Activated CD4-positive, alpha-beta memory T cell treated with anti-CD3 and anti-CD28 coated beads for 36 hours (primary cell): ENCODE measurements around the gene ARHGAP26. TPM values are rescaled to one million over a fixed set of nuclear protein-coding genes. Genes with fewer than 3 reads are reported as not detected.
"Not testable (repeated sequence)": the region's sequence is repeated elsewhere in the genome, so short reads cannot be mapped to it uniquely, and the experiment has no call there.

Experiments
- CTCF ChIA-PET: fragments of 350-600 bp; sonication (Branson Sonifier 250); formaldehyde crosslinking; loops from one replicate; lab custom pipeline; 2021; ENCODE audit warnings: antibody characterized with exemption, inconsistent platforms; lab: Charles Lee
- POLR2A ChIA-PET: fragments of 350-600 bp; sonication (Branson Sonifier 250); formaldehyde crosslinking; loops from one replicate; lab custom pipeline; 2021; ENCODE audit warnings: antibody characterized with exemption; lab: Charles Lee
- DNase-seq: peaks from one replicate; pipeline ENCODE4 v3.0.0-alpha.2; 2020
- H3K27ac Mint-ChIP-seq: one replicate; pipeline ENCODE4 v1.8.0; 2021; ENCODE audit warnings: mixed read lengths
- H3K27me3 Mint-ChIP-seq: one replicate; pipeline ENCODE4 v1.8.0; 2021; ENCODE audit warnings: mixed read lengths
- H3K36me3 Mint-ChIP-seq: one replicate; pipeline ENCODE4 v1.8.0; 2021; ENCODE audit warnings: mixed read lengths
- H3K4me1 Mint-ChIP-seq: one replicate; pipeline ENCODE4 v1.8.0; 2021; ENCODE audit warnings: low read depth, mixed read lengths
- H3K4me3 Mint-ChIP-seq: one replicate; pipeline ENCODE4 v1.8.0; 2021; ENCODE audit warnings: mild to moderate bottlenecking, mixed read lengths
- H3K9me3 Mint-ChIP-seq: one replicate; pipeline ENCODE4 v1.8.0; 2021; ENCODE audit warnings: mixed read lengths
- intact Hi-C: fragments of 100-400 bp; cut with micrococcal nuclease; formaldehyde crosslinking; loops from one replicate; pipeline ENCODE4 v1.15.1; 2023
- total RNA-seq, 2 experiments: library from RNA; stranded (reverse); gene quantifications; one replicate each; pipeline ENCODE4 v1.2.3, GENCODE V29; 2021

ARHGAP26 gene
- total RNA-seq, 2 experiments from 2014 or later = 16.4 to 16.9 TPM

- no peaks in the 10 kb centered on the region for H3K27me3 Mint-ChIP-seq
- H3K4me1 Mint-ChIP-seq = peaks cover 4% of the 10 kb centered on the region
- no peak overlapping the region for H3K27ac Mint-ChIP-seq
- DNase-seq = no peak
- H3K9me3 Mint-ChIP-seq = no peaks in the 10 kb centered on the region
- ChIA-PET CTCF (no interaction called here), POLR2A (no interaction called here)
- intact Hi-C loops = no loop called here
- H3K36me3 Mint-ChIP-seq = no peaks in the 10 kb centered on the region
- no peak overlapping the region for H3K4me3 Mint-ChIP-seq
These were observed 182.1 kb downstream of the ARHGAP26 start for GRCh38 chr5:142952229-142952628.

DNA sequence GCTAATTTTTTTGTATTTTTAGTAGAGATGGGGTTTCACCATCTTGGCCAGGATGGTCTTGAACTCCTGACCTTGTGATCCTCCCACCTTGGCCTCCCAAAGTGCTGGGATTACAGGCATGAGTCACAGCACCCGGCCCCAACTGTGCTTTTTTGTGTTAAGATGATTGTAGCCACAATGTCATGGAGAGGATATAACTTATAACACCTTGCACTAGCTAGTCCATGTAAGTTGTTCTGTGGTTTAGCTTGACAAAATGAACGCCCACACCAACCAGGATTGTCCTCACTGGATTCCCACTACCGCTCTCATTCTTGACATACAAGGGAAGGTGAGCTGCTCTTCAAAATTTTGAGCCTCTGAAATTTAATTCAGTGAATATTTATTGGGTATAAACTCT lies 182.7 kb downstream of the ARHGAP26 start:
- DNase-seq, CTCF ChIA-PET, H3K9me3 Mint-ChIP-seq, H3K36me3 Mint-ChIP-seq, POLR2A ChIA-PET, H3K4me3 Mint-ChIP-seq, H3K4me1 Mint-ChIP-seq, intact Hi-C loops, H3K27ac Mint-ChIP-seq, H3K27me3 Mint-ChIP-seq: not testable (repeated sequence)

DNA sequence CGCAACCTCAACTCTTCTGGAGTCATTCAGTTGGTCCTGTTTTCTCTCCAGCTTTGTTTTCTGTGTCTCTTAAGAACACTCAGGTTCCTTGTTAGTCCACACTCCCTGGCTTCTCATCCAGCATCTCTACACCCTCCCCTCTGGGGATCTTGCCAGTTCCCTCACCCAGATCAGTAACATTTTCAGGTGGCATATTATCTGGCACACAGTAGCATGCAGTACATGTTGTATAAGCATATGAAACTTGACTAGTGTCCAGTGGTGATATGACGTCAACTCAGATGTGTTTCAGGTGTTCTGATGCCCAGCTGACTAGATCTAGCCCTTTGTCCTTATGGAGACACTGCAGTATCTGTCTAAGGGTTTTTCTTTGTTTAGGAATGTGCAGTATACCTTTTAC lies 184.3 kb downstream of the ARHGAP26 start:
- H3K36me3 Mint-ChIP-seq = no peaks in the 10 kb centered on the region
- no peaks in the 10 kb centered on the region for H3K27me3 Mint-ChIP-seq
- no peaks in the 10 kb centered on the region for H3K9me3 Mint-ChIP-seq
- intact Hi-C loops = no loop called here
- no peak for DNase-seq
- CTCF ChIA-PET = no interaction called here
- no peak overlapping the region for H3K4me3 Mint-ChIP-seq
- POLR2A ChIA-PET = no interaction called here
- H3K27ac Mint-ChIP-seq = no peak overlapping the region
- peaks cover 10% of the 10 kb centered on the region for H3K4me1 Mint-ChIP-seq

DNA sequence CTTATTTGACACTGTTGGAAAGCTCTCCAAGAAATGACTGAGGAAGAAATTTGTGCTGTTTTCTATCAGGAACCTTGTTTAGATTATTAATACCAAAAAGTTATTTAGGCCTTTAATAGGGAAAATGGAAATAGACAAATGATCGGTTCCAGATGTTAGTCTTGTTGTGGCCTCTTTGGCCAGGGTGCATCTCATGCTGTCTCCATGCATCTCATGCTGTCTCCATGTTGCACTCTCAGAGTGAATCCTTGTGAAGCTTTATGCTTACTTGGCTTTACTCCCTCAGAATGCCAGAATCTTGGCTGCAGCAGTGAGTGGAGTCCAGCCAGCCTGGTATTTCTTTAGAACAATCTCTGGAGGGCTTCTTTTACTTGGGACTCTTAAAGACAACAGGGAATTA lies 185.5 kb downstream of the ARHGAP26 start:
- Mint-ChIP-seq H3K4me3 (no peak overlapping the region), H3K36me3 (no peaks in the 10 kb centered on the region), H3K9me3 (no peaks in the 10 kb centered on the region), H3K4me1 (peaks cover 17% of the 10 kb centered on the region), H3K27me3 (no peaks in the 10 kb centered on the region), H3K27ac (no peak overlapping the region)
- intact Hi-C loops = no loop called here
- ChIA-PET POLR2A (no interaction called here), CTCF (no interaction called here)
- DNase-seq = no peak

DNA sequence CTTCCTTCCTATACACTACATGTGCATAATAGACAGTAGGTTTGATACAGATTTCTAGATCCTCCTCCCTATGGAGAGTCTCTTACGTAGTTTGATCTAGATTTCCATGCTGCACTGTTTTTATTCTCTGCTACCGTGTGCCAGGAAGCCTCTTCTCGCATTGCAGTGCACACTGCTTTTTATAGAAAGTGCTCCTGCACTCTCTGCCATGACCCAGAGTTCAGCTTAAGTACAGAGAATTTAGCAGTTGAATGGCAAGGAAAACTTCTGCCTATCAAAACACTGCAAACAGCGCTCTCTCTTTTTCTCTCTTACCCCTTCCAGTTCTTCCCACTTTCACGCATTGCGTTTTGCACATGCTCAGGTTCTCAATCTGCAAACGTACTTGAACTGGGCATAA lies 187.4 kb downstream of the ARHGAP26 start:
- no peaks in the 10 kb centered on the region for H3K9me3 Mint-ChIP-seq
- CTCF ChIA-PET = interaction anchor here (1.0 kb wide), 1 partner anchor 32 kb away, joined by 3 read pairs; no protein-coding TSS in a partner anchor
- no peak for DNase-seq
- no peak overlapping the region for H3K27ac Mint-ChIP-seq
- peaks cover 13% of the 10 kb centered on the region for H3K4me1 Mint-ChIP-seq
- peaks cover 2% of the 10 kb centered on the region for H3K36me3 Mint-ChIP-seq
- intact Hi-C loops = no loop called here
- POLR2A ChIA-PET = no interaction called here
- H3K4me3 Mint-ChIP-seq = no peak overlapping the region
- H3K27me3 Mint-ChIP-seq = no peaks in the 10 kb centered on the region

DNA sequence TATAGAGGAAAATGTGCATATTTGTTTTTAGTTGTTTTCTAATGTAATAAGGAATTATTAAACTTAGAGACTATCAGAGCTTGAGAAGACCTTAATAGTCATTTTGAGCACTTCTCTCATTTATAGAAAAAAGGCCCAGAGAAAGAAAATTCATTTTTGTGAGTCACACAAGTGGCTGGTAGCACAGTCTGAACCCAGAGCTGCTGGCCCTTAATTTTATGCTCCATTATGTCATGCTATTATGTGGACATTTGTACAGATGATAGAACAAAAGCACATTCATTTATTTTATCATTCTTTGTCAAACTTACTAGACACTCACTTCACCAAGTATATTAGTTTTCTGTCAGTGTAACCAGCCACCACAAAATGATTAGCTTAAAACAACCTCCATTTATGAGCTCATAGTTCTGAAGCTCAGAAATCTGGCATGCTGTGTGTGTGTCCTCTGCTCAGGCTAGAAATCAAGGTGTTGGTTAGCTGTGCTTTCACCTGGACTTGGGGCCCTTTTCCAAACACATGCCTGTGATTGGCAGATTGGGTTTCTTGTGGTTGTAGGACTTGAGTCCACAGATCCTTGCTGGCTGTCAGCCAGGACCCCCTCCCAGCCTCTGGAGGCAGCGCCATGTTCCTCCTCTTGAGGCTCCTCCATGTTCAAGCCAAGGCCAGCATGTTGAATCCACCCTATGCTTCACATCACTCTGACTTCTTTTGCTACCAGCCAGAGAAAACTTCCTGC lies 188.9 kb downstream of the ARHGAP26 start:
- H3K27me3 Mint-ChIP-seq = no peaks in the 10 kb centered on the region
- H3K4me3 Mint-ChIP-seq = no peak overlapping the region
- H3K27ac Mint-ChIP-seq = no peak overlapping the region
- no peak for DNase-seq
- ChIA-PET CTCF (interaction anchor here (0.9 to 1.5 kb wide), 5 partner anchors 20 to 50 kb away, joined by 3 to 7 read pairs (median 3); no protein-coding TSS in a partner anchor), POLR2A (no interaction called here)
- H3K9me3 Mint-ChIP-seq = no peaks in the 10 kb centered on the region
- intact Hi-C loops = no loop called here
- H3K36me3 Mint-ChIP-seq = peaks cover 2% of the 10 kb centered on the region
- H3K4me1 Mint-ChIP-seq = peaks cover 13% of the 10 kb centered on the region

- no peak overlapping the region for H3K27ac Mint-ChIP-seq
- no peaks in the 10 kb centered on the region for H3K27me3 Mint-ChIP-seq
- CTCF ChIA-PET = interaction anchor here (0.9 to 1.5 kb wide), 4 partner anchors 21 to 49 kb away, joined by 3 to 7 read pairs (median 3); no protein-coding TSS in a partner anchor
- H3K36me3 Mint-ChIP-seq = peaks cover 2% of the 10 kb centered on the region
- no peaks in the 10 kb centered on the region for H3K9me3 Mint-ChIP-seq
- no peak overlapping the region for H3K4me3 Mint-ChIP-seq
- POLR2A ChIA-PET = no interaction called here
- peaks cover 16% of the 10 kb centered on the region for H3K4me1 Mint-ChIP-seq
- DNase-seq = no peak
- intact Hi-C loops = no loop called here
These were observed 189.8 kb downstream of the ARHGAP26 start for GRCh38 chr5:142959683-142960657.

DNA sequence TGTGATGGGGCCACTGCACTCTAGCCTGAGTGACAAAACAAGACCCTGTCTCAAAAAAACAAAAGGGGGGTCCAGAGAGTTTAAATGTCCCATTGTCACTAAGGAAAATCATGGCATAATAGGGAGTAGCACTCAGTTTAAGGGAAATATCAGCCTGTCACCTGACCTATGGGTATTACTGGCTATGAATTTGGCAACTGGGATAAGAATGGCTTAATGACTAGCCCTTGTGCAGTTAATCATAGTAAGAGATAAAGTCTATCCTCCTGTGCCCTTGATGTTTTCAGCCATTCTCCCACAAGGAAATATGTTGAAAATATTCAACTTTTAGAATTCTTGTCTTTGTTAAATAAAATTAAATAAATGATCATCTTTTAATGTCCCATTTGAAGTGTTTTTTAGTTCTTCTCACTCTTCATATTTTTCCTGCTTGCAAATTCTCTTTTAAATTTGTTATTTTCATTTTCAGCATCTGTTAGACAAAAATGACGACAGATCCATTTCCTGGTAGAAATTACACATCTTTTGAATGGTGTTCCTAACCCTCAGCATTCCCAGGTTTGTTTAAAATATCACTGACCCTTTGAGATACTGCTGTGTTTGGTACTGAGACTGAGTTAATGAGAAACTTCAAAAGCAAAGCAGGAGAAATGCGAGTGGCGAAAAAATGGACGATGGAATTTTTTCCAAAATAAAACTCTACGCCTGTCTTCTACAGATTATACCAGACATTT lies 191.4 kb downstream of the ARHGAP26 start:
- Mint-ChIP-seq H3K4me3 (no peak overlapping the region), H3K27me3 (no peaks in the 10 kb centered on the region), H3K27ac (no peak overlapping the region), H3K36me3 (peaks cover 2% of the 10 kb centered on the region), H3K9me3 (no peaks in the 10 kb centered on the region), H3K4me1 (peaks cover 16% of the 10 kb centered on the region)
- ChIA-PET CTCF (no interaction called here), POLR2A (no interaction called here)
- no peak for DNase-seq
- intact Hi-C loops = no loop called here

DNA sequence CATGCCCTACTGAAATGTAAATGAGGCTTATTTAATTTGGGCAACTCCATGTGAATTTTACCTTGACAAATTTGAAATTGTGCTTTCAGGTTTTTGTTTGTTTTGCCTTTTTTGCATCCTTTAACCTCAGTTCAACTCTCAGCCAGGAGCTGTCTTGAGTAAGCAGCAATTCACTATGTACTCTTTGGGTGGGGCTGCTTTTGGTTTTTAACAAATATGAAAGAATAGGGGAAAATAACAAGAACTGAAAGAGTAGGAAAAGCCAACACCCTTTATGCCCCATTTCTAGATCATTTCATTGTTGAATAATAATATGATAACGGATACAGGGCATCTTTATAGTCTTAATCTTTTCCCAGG lies 192.0 kb downstream of the ARHGAP26 start:
- Mint-ChIP-seq H3K4me3 (no peak overlapping the region), H3K36me3 (peaks cover 2% of the 10 kb centered on the region), H3K4me1 (peaks cover 16% of the 10 kb centered on the region), H3K27ac (no peak overlapping the region), H3K9me3 (no peaks in the 10 kb centered on the region), H3K27me3 (no peaks in the 10 kb centered on the region)
- intact Hi-C loops = no loop called here
- no peak for DNase-seq
- ChIA-PET CTCF (interaction anchor here (0.8 kb wide), 1 partner anchor 40 kb away, joined by 4 read pairs; no protein-coding TSS in a partner anchor), POLR2A (no interaction called here)

- H3K4me3 Mint-ChIP-seq, H3K27me3 Mint-ChIP-seq, H3K36me3 Mint-ChIP-seq, intact Hi-C loops, H3K27ac Mint-ChIP-seq, POLR2A ChIA-PET, H3K9me3 Mint-ChIP-seq: not testable (repeated sequence)
- H3K4me1 Mint-ChIP-seq = peaks cover 13% of the 10 kb centered on the region
- CTCF ChIA-PET = interaction anchor here (0.6 to 1.5 kb wide), 7 partner anchors 10 to 182 kb away, joined by 3 to 5 read pairs (median 4); no protein-coding TSS in a partner anchor
- DNase-seq = peak; percentile 38
These were observed 195.3 kb downstream of the ARHGAP26 start for GRCh38 chr5:142965258-142966120.

GRCh38 chr5:142966121-142966420 lies 195.9 kb downstream of the ARHGAP26 start:
- no peaks in the 10 kb centered on the region for H3K27me3 Mint-ChIP-seq
- no peak for DNase-seq
- H3K27ac Mint-ChIP-seq = no peak overlapping the region
- H3K4me1 Mint-ChIP-seq = peaks cover 15% of the 10 kb centered on the region
- POLR2A ChIA-PET = no interaction called here
- H3K9me3 Mint-ChIP-seq = no peaks in the 10 kb centered on the region
- intact Hi-C loops = no loop called here
- CTCF ChIA-PET = interaction anchor here (0.6 to 1.5 kb wide), 6 partner anchors 9 to 183 kb away, joined by 3 to 5 read pairs (median 4); no protein-coding TSS in a partner anchor
- H3K36me3 Mint-ChIP-seq = peaks cover 2% of the 10 kb centered on the region
- no peak overlapping the region for H3K4me3 Mint-ChIP-seq
